Astrocyte of the spinal cord (primary cell): Measurements from ENCODE around the gene PHF11.
"Not testable (repeated sequence)": the region's sequence is repeated elsewhere in the genome, so short reads cannot be mapped to it uniquely, and the experiment has no call there.

Source experiments
- DNase-seq: peaks from one replicate; pipeline ENCODE4 v3.0.0; 2011; ENCODE audit warnings: low read depth, low spot score
- H3K4me3 ChIP-seq: 2 replicates; pipeline ENCODE4 v1.5.1; 2011; ENCODE audit warnings: low read depth, mild to moderate bottlenecking, low read length, moderate library complexity
- in situ Hi-C: cut with HindIII; loops from 2 replicates; pipeline ENCODE4 v1.10.0; 2017; ENCODE audit warnings: low sequenced_read_pairs
- TF ChIP-seq, protein P1 (sequence below): IDR thresholded peaks from 2 replicates; pipeline ENCODE4 v1.5.1; 2012; ENCODE audit warnings: low read depth, mild to moderate bottlenecking, low read length, inconsistent platforms

The PHF11 gene

DNA sequence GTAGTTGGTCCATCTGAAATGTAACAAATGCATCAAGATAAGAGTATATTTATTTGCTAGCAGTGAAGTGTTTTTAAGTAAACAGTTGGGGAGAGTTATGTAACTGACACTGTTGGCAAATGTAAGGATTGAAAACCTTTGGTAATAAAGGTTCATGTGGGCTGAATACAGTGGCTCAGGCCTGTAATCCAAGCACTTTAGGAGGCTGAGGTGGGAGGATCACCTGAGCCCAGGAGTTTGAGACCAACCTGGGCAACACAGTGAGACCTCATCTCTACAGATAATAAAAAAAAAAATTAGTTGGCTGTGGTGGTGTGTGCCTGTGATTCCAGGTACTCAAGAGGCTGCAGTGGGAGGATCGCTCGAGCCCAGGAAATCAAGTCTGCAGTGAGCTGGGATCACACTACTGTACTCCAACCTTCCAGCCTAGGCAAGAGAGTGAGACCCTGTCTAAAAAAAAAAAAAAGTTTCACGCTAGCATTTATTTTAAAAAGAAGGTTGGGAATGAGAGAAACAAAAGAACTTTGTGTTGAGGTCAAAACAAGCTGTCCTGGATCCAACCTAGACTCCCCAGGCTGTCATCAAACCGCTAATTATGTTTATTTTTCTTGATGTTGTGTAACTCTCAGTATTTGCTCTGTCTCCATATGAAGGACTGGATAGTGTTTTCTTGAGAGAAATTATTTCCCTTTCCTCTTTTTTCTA lies 31.0 kb upstream of the PHF11 start:
- in situ Hi-C loops, result no loop called here
- peak; percentile 6 for DNase-seq
- H3K4me3 ChIP-seq, result no peak overlapping the region
- TF ChIP-seq, protein P1, sequence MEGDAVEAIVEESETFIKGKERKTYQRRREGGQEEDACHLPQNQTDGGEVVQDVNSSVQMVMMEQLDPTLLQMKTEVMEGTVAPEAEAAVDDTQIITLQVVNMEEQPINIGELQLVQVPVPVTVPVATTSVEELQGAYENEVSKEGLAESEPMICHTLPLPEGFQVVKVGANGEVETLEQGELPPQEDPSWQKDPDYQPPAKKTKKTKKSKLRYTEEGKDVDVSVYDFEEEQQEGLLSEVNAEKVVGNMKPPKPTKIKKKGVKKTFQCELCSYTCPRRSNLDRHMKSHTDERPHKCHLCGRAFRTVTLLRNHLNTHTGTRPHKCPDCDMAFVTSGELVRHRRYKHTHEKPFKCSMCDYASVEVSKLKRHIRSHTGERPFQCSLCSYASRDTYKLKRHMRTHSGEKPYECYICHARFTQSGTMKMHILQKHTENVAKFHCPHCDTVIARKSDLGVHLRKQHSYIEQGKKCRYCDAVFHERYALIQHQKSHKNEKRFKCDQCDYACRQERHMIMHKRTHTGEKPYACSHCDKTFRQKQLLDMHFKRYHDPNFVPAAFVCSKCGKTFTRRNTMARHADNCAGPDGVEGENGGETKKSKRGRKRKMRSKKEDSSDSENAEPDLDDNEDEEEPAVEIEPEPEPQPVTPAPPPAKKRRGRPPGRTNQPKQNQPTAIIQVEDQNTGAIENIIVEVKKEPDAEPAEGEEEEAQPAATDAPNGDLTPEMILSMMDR, result no peak

DNA sequence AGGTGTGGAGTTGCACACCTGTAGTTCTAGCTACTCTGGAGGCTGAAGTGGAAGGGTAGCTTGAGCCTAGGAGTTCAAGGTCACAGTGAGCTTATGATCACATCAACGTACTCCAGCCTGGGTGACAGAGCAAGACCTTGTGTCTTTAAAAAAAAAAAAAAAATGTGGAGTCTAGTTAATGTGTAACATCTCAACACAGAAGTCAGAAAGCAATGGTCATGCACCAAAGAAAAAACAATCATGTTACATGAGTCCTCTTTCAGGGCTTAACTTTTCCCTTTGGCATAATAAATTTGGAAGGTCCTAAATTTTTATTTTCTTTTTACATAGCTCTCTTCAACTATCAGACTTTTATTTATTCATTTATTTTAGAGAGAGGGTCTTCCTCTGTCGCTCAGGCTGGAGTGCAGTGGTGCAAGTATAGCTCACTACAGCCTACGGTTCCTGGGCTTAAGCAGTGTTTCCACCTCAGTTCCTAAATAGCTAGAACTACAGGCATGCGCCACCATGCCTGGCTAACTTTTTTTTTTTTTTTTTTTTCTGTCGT lies 29.4 kb upstream of the PHF11 start:
- in situ Hi-C loops, result no loop called here
- H3K4me3 ChIP-seq, result no peak overlapping the region
- no peak for DNase-seq
- TF ChIP-seq, protein P1, result no peak

DNA sequence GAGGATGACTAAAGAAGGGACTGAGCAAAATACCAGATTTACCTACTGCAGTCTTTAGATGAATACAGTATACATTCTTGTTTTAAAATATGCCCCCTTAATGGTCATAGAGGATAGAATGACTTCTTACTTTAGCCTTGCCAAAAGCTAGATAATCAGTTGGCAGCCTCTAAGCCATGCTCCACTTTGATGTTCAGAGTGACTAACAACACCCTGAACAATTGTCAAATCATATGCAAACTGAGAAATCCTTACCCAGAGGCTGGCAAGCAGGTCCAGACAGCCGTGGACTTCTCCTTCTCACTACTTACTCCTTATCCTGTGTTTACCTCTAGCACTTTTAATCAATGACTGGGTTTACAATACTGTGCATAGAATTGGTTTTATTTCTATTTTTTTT lies 23.6 kb upstream of the PHF11 start:
- no peak for DNase-seq
- in situ Hi-C loops, result no loop called here
- TF ChIP-seq, protein P1, result no peak
- H3K4me3 ChIP-seq, result no peak overlapping the region

DNA sequence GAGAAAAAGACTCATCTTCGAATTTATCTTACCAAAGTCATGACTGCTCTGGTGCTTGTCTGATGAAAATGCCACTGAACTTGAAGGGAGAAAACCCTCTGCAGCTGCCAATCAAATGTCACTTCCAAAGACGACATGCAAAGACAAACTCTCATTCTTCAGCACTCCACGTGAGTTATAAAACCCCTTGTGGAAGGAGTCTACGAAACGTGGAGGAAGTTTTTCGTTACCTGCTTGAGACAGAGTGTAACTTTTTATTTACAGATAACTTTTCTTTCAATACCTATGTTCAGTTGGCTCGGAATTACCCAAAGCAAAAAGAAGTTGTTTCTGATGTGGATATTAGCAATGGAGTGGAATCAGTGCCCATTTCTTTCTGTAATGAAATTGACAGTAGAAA lies 19.2 kb upstream of the PHF11 start:
- no peak overlapping the region for H3K4me3 ChIP-seq
- TF ChIP-seq, protein P1, result no peak
- DNase-seq, result no peak
- in situ Hi-C loops, result no loop called here

DNA sequence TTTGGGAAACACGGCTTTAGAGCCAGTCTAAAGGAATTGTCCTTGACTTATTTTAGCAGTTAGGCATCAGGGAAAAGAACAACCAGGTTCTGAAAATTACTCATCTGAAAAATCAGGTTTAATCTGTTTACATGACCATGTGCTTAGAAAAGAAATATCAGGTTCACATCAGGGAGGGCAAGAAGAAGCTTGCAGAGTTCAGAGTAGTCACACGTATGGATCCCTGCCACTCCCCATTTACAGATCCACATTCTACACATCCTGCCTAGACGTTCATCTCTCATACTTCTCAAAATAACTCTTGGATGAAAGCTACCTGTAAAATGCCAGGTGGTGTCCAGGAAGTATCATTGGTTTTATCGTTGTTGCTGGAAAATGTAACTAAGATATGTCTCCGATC lies 14.0 kb upstream of the PHF11 start:
- no peak for DNase-seq
- TF ChIP-seq, protein P1, result no peak
- in situ Hi-C loops, result no loop called here
- no peak overlapping the region for H3K4me3 ChIP-seq

DNA sequence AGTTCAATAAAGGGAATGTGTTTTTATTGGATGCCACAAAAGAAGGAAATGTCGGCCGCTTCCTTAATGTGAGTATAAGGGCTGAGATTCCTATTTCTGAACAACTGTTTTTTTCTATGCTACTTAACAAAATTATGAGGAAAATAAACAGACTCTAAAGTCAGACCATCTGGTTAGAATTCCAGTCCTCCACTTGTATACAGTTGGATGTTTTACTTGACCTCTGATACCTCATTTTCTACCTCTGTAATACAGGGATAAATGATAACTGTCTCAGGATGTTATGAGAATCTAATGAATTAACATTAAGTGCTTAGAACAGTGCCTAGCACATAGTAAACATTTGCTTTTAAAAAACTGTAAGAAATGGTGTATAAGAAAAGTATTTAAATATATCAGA lies 7.2 kb upstream of the PHF11 start:
- no peak for DNase-seq
- TF ChIP-seq, protein P1, result no peak
- in situ Hi-C loops, result no loop called here
- no peak overlapping the region for H3K4me3 ChIP-seq

DNA sequence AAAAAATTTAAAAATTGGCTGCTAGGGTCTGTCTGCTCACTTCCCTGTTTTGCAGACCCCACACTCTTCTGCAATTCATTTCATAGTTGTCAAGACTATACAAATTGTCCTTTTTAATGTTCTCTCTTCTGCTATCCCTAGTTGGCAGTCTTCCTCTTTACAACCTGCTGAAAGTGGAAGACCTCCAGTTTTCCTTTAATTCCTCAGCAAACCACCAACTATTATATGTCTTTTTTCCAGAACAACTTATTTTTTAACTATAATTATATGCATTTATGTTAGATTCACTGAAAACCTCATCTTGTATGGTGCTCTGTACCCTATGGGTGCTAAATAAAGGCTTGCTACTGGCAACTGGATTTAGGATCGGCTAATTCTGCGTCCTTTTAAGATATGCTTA lies 1.1 kb upstream of the PHF11 start:
- peak overlapping the region; percentile 58 for H3K4me3 ChIP-seq
- no peak for DNase-seq
- in situ Hi-C loops, result no loop called here
- TF ChIP-seq, protein P1, result no peak

DNA sequence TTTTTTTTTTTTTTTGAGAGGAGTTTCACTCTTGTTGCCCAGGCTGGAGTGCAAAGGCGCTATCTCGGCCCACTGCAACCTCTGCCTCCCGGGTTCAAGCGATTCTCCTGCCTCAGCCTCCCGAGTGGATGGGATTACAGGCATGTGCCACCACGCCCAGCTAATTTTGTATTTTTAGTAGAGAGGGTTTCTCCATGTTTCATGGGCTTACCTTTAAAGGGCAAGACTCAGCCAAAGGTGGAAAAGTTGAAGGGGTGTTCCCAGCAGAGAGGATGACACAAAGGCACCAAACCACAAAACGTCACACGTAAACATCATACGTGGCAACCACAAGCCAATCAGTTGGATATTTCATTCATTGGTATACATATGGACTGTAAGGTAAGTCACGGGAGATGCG lies 1.1 kb downstream of the PHF11 start:
- in situ Hi-C loops, H3K4me3 ChIP-seq, DNase-seq: not testable (repeated sequence)
